GM18873 (cell line): Measurements from ENCODE around the gene SLFN5.
"Not testable (repeated sequence)": the region's sequence is repeated elsewhere in the genome, so short reads cannot be mapped to it uniquely, and the experiment has no call there.

ENCODE experiments used
- ATAC-seq: cut with Tn5 transposase; IDR thresholded peaks from one replicate; pipeline ENCODE4 v1.9.1; 2021; ENCODE audit warnings: mild to moderate bottlenecking, moderate library complexity, moderate number of reproducible peaks; ENCODE audit not compliant: unreplicated experiment, low FRiP score

SLFN5 gene

GRCh38 chr17:35242805-35243560 is at the start of gene SLFN5:
Gene SLFN5 (plus strand): TSS chr17:35243072. CDS start chr17:35258691, 15,619 bp downstream.
- peak; percentile 54 for ATAC-seq

- not testable (repeated sequence) for ATAC-seq
Measured at GRCh38 chr17:35194001-35194400, 48.9 kb upstream of the SLFN5 start, which contains the start of gene SLC35G3. Gene SLC35G3 (minus strand): TSS chr17:35194393. CDS start chr17:35194307, 86 bp downstream.

DNA sequence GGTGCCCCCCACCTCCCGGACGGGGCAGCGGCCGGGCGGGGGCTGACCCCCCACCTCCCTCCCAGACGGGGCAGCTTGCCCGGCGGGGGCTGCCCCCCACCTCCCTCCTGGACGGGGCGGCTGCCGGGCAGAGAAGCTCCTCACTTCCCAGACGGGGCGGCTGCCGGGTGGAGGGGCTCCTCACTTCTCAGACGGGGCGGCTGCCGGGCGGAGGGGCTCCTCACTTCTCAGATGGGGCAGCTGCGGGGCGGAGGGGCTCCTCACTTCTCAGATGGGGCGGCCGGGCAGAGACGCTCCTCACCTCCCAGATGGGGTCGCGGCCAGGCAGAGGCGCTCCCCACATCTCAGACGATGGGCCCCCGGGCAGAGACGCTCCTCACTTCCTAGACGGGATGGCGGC is 47.8 kb upstream of the SLFN5 start:
- not testable (repeated sequence) for ATAC-seq

DNA sequence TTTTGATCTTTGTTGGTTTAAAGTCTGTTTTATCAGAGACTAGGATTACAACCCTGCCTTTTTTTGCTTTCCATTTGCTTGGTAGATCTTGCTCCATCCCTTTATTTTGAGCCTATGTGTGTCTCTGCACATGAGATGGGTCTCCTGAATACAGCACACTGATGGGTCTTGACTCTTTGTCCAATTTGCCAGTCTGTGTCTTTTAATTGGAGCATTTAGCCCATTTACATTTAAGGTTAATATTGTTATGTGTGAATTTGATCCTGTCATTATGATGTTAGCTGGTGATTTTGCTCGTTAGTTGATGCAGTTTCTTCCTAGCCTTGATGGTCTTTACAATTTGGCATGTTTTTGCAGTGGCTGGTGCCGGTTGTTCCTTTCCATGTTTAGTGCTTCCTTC is 40.3 kb upstream of the SLFN5 start:
- not testable (repeated sequence) for ATAC-seq

DNA sequence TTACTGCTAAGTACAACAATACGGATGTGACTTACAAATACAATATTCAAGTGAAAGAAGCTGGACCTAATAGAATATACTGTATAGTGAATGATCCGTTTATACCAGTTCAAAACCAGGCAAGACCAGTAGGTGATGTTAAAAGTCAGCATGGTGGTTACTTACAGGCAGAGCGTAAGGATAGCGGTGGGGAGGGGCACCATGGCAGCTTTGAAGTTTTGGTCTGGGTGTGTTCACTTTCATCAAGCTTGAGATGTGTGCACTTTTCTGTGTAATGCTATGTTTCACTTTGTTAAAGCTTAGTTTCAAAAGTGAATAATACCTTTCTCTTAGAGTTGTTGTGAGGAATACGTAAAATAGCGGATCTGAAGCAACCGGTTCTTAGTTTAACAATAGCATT is 32.1 kb upstream of the SLFN5 start:
- no peak for ATAC-seq

GRCh38 chr17:35212668-35213067 is 30.2 kb upstream of the SLFN5 start:
- no peak for ATAC-seq

DNA sequence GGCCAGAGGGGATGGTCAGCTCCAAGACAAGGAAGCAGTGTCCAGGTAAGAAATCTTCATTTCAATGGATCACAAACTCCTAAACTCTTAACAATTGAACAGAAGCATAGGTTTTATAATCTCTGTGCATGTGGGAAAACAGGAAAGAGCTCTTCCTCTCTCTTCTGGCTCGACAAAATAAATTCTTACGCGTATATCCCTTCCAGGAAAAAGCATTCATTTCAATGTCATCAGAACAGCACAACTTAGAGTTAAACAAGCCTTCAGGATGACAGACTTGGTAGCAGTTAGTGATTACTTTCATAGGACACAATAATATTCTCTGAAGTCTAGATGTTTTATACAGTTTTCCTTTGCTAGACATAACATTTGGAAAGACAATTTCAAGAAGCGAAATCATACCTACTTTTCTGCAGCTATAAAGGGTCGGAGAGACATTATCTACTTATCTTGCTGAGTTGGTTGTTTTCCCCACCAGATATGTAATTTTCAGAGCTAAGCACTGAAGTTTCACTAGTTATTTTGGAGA is 29.4 kb upstream of the SLFN5 start:
- ATAC-seq: no peak

DNA sequence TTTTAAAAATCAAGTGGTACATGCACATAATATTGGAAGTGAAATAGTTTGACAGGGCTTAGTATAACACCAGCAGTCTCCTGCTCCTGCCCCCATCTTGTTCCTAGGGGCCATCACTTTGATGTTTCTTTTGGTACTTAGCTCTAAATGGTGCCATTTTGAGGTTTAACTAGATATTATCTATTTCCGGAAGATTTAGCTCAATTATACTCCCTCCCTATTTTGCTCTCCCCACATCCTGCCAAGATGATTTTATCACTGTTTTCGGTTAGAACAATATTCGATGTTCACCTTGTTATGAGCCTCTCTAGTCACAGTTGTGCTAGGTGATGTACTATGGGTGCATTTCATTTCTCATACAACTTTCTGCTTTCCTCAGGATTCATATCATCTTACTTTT is 28.7 kb upstream of the SLFN5 start:
- no peak for ATAC-seq

DNA sequence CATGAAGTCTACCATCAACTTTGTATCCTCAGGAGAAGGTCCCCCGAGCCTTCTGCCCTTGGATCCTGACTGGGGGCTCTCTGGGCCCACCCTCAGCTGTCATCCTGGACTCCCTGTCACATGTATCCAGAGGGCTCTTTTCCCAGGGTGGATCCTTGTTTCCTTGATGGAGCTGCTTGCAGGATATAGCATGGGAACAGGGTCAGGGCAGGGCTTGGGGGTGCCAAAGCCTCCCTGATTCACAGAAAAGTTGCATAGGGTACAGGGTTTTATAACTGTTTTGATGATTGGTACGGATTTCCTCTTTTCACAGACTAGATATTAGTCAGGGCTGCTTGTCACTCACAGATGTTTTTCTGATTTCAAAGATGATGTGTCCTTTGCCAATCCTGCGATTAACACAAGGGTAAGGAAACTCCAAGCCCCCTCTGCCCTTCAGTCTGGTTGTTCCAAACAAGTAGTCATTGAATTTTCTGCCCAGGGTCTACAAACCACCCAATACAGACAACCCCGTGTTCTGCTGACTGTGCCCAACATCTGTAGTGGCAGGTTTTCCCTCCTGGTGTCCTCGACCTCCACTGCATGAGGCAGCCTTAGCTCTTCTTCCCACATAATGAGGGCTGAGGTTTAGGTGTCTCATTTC is 28.1 kb upstream of the SLFN5 start:
- no peak for ATAC-seq

GRCh38 chr17:35217107-35217506 is 25.8 kb upstream of the SLFN5 start:
- no peak for ATAC-seq

DNA sequence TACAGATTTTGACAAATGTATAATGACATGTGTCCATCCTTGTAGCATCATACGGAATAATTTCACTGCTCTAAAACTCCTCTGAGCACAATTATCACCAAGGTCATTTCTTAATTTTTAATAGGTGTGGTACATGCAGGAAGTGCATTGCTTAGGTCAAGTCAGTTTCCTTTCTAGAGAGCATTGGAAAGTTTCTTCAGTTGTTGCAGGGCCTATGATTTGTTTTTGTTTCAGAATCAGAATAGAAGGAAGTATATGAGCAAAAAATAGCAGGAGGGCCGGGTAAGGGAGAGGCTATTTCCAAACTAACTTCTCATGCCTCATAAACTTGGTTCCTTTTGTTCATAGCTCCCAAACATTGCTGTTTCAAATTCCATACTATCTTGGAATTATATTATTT is 24.0 kb upstream of the SLFN5 start:
- ATAC-seq: no peak

DNA sequence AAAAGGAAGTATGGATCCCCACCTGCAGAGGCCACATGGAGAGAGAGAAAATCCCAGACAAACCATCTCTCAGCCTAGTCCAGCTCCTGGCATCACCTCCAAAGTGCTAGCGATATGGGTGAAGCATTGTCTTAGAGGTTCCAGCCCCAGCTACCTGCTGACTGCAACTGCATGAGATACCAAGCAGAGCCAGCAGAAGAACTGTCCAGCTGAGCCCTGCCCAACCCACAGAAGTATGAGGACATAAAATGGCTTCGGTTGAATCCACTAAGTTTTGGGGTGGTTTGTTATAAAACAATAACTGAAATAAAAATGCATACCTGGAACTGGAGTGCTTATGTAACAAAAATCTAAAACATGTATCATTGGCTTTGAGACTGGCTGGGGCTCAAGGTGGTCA is 20.4 kb upstream of the SLFN5 start:
- no peak for ATAC-seq

GRCh38 chr17:35224436-35224835 is 18.4 kb upstream of the SLFN5 start:
- ATAC-seq: no peak

GRCh38 chr17:35227546-35227945 is 15.3 kb upstream of the SLFN5 start:
- no peak for ATAC-seq

DNA sequence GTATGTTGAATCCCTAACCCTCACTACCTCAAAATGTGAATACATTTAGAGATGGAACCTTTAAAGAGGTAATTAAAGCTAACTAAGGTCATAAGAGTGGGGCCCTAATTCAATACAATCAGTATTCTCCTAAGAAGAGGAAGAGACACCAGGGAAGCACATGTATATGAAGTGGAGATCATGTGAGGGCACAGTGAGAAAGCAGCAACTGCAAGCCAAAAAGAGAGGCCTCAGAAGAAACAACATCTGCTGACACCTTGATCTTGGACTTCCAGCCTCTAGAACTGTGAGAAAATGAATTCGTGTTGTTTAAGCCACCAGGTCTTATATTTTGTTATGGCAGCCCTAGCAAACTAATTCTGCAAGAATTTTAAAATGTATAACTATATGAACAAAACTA is 13.2 kb upstream of the SLFN5 start:
- ATAC-seq: no peak

DNA sequence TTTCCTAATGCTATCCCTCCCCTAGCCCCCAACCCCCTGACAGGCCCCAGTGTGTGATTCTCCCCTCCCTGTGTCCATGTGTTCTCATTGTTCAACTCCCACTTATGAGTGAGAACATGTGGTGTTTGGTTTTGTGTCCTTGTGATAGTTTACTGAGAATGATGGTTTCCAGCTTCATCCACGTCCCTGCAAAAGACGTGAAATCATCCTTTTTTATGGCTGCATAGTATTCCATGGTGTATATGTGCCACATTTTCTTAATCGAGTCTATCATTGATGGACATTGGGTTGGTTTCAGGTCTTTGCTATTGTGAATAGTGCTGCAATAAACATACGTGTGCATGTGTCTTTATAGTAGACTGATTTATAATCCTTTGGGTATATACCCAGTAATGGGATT is 8.6 kb upstream of the SLFN5 start:
- ATAC-seq: not testable (repeated sequence)

GRCh38 chr17:35235289-35235688 is 7.6 kb upstream of the SLFN5 start:
- no peak for ATAC-seq

GRCh38 chr17:35235917-35236316 is 7.0 kb upstream of the SLFN5 start:
- no peak for ATAC-seq

- ATAC-seq: no peak
Measured at GRCh38 chr17:35236821-35237220, 6.1 kb upstream of the SLFN5 start.

DNA sequence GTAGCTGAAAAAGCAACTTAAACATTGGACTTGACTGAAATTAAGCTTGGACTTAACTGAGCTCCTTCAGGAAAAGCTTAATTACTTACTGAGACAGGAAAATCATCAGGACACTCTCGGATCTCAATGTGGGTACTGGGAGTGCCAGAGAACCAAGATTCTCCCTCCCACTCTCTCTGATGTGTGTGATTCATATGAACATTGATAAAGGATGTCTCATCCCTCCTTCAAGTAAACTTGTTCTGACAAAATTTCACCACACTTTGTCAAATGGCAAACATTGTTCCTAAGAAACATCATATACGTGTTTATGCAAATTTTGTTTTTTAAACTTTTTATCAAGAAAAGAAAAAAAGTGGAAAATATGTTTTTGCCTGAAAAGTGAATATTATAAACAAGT is 4.1 kb upstream of the SLFN5 start:
- no peak for ATAC-seq

DNA sequence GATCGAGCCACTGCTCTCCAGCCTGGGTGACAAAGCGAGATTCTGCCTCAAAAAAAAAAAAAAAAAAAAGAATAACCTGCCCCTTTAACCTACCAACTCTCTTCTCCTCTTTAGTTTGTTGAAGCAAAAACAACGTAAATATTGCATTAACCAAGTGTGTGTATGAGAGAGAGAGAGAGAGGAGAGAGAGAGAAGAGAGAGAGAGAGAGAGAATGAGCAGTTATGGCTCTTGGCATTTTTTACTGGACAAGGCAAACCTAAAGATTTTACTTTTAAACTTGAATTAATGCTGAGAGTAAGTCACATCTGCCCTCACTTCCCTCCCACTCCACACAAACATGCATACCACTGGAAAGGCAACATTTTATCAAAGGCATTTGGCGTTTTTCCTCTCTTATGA is 3.0 kb upstream of the SLFN5 start:
- ATAC-seq: no peak

DNA sequence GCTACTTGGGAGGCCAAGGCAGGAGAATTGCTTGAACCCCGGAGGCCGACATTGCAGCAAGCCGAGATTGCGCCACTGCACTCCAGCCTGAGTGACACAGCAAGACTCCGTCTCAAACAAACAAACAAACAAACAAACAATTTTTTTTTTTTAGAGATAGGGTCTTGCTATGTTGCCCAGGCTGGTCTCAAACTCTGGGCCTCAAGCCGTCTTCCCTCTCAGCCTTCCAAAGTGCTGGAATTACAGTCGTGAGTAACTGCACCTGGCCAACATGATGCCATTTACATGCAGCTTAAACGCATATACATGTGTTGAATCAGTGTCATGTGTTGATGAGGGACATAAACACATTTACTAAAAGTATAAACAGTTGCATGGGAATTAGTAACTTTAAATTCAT is 2.0 kb upstream of the SLFN5 start:
- ATAC-seq: no peak
